Liver (tissue), 3 donors: Measurements from ENCODE around the gene KCNIP1.

ENCODE experiments used
- SP1 ChIP-seq: IDR thresholded peaks from 2 replicates; pipeline ENCODE4 v1.6.1; 2018; ENCODE audit warnings: antibody characterized with exemption, mild to moderate bottlenecking
- TAF1 ChIP-seq: conservative IDR thresholded peaks from 2 replicates; pipeline ENCODE4 v1.6.1; 2016; ENCODE audit warnings: antibody characterized with exemption, mild to moderate bottlenecking
- YY1 ChIP-seq: IDR thresholded peaks from 2 replicates; pipeline ENCODE4 v1.6.1; 2016; ENCODE audit warnings: antibody characterized with exemption, mild to moderate bottlenecking
- TF ChIP-seq, protein P1 (sequence below): fragments of 150-350 bp; IDR thresholded peaks from 2 replicates; pipeline ENCODE4 v1.5.1; 2017; ENCODE audit warnings: improper control_type of control experiment, low read depth, low read length; ENCODE audit not compliant: missing input control
- TF ChIP-seq, protein P2 (sequence below): IDR thresholded peaks from 2 replicates; pipeline ENCODE4 v1.6.1; 2016; ENCODE audit warnings: antibody characterized with exemption
- donor health status: healthy.
- donor health status: healthy.

DNA sequence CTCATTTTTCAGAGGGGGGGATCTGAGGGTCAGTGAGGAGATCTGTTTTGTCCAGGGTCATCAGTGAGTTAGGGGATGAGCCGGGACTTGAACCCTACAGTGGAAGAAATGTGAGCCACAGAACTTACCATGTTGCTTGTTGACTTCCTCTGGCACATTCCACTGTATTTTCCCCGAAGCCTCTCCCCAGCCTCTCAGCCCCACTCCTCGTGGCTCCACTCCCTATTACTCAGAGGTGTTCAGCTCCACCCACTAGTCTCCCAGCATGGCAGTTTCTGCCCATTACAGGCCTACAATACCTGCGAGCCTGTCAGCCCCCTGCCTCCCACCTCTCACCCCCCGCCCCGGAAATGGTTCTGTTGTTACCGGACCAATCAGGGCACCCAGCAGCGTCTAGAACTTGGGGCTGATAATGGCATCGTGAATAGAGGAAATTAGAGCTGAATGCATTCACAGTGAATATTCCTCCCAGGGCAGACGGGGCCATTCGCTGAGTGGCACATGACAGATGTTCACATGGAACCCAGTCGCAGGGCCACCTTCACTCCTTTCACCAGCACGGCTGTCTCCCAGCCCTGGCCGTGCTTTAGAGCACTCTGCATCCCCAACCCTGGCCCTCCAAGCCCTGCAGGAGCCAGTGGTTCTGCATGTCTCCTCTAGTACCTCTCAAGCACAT, 81.6 kb downstream of the KCNIP1 start:
- TF ChIP-seq, protein P1, sequence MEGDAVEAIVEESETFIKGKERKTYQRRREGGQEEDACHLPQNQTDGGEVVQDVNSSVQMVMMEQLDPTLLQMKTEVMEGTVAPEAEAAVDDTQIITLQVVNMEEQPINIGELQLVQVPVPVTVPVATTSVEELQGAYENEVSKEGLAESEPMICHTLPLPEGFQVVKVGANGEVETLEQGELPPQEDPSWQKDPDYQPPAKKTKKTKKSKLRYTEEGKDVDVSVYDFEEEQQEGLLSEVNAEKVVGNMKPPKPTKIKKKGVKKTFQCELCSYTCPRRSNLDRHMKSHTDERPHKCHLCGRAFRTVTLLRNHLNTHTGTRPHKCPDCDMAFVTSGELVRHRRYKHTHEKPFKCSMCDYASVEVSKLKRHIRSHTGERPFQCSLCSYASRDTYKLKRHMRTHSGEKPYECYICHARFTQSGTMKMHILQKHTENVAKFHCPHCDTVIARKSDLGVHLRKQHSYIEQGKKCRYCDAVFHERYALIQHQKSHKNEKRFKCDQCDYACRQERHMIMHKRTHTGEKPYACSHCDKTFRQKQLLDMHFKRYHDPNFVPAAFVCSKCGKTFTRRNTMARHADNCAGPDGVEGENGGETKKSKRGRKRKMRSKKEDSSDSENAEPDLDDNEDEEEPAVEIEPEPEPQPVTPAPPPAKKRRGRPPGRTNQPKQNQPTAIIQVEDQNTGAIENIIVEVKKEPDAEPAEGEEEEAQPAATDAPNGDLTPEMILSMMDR = no peak
- TF ChIP-seq, protein P2, sequence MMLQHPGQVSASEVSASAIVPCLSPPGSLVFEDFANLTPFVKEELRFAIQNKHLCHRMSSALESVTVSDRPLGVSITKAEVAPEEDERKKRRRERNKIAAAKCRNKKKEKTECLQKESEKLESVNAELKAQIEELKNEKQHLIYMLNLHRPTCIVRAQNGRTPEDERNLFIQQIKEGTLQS = no peak
- TF ChIP-seq TAF1 = no peak
- no peak for TF ChIP-seq YY1
- no peak for TF ChIP-seq SP1
